Mesenteric fat pad (tissue), 1 donor: ENCODE measurements around the gene DENND5B. TPM values are rescaled to one million over a fixed set of nuclear protein-coding genes. Genes with fewer than 3 reads are reported as not detected.
"Not testable (repeated sequence)": the region's sequence is repeated elsewhere in the genome, so short reads cannot be mapped to it uniquely, and the experiment has no call there.

ENCODE experiments used
- DNase-seq: peaks from one replicate; pipeline ENCODE4 v3.0.0-alpha.2; 2020; ENCODE audit warnings: low spot score
- total RNA-seq: library from RNA; stranded (reverse); fragmentation: NEBNext Ultra II Directional; extraction: Animal tissue kit (Norgen Biotek cat#: 25700); gene quantifications from one replicate; pipeline ENCODE4 v1.2.1, GENCODE V29; 2021
- donor health status: DM: yes; HTN: yes; CAD: no.

DENND5B gene
- total RNA-seq, 1 donor from 2014 or later, result 15.4 TPM

- DNase-seq, result no peak
Measured at GRCh38 chr12:31474751-31475150, 116.2 kb downstream of the DENND5B start.

GRCh38 chr12:31471823-31472222 is 119.1 kb downstream of the DENND5B start:
- DNase-seq, result no peak

GRCh38 chr12:31471051-31471450 is 119.9 kb downstream of the DENND5B start:
- no peak for DNase-seq

GRCh38 chr12:31470459-31470858 is 120.5 kb downstream of the DENND5B start:
- no peak for DNase-seq

GRCh38 chr12:31466768-31467167 is 124.2 kb downstream of the DENND5B start:
- no peak for DNase-seq

- no peak for DNase-seq
Measured at GRCh38 chr12:31465002-31465401, 125.9 kb downstream of the DENND5B start.

- DNase-seq, result no peak
Measured at GRCh38 chr12:31460024-31460423, 130.9 kb downstream of the DENND5B start.

- no peak for DNase-seq
Measured at GRCh38 chr12:31456562-31456961, 134.4 kb downstream of the DENND5B start.

- no peak for DNase-seq
Measured at GRCh38 chr12:31444736-31445135, 146.2 kb downstream of the DENND5B start.

- DNase-seq, result no peak
Measured at GRCh38 chr12:31440586-31440985, 150.3 kb downstream of the DENND5B start.

GRCh38 chr12:31440134-31440533 is 150.8 kb downstream of the DENND5B start:
- no peak for DNase-seq

- DNase-seq, result no peak
Measured at GRCh38 chr12:31431721-31432240, 159.2 kb downstream of the DENND5B start.

- DNase-seq, result no peak
Measured at GRCh38 chr12:31423405-31423804, 167.5 kb downstream of the DENND5B start.

GRCh38 chr12:31412292-31412801 is 178.6 kb downstream of the DENND5B start:
- DNase-seq, result no peak

- no peak for DNase-seq
Measured at GRCh38 chr12:31408763-31409162, 182.2 kb downstream of the DENND5B start.

- DNase-seq, result no peak
Measured at GRCh38 chr12:31407562-31407961, 183.4 kb downstream of the DENND5B start.

GRCh38 chr12:31406345-31406744 is 184.6 kb downstream of the DENND5B start:
- DNase-seq, result no peak

- no peak for DNase-seq
Measured at GRCh38 chr12:31405021-31405420, 185.9 kb downstream of the DENND5B start.

- DNase-seq, result not testable (repeated sequence)
Measured at GRCh38 chr12:31403099-31403607, 187.8 kb downstream of the DENND5B start.

GRCh38 chr12:31393004-31393550 is 197.9 kb downstream of the DENND5B start:
- DNase-seq, result peak; percentile 28

- peak; percentile 41 for DNase-seq
Measured at GRCh38 chr12:31390991-31391390, 199.9 kb downstream of the DENND5B start.

GRCh38 chr12:31388713-31389112 is 202.2 kb downstream of the DENND5B start:
- peak; percentile 24 for DNase-seq

GRCh38 chr12:31387466-31387865 is 203.5 kb downstream of the DENND5B start:
- peak; percentile 41 for DNase-seq
